Diencephalon (tissue), 1 donor: ENCODE data around the gene PET100. TPM values are rescaled to one million over a fixed set of nuclear protein-coding genes. Genes with fewer than 3 reads are reported as not detected.

Source experiments
- small RNA-seq: library from RNA; depleted of rRNA; stranded (forward); fragments of <200 nt; gene quantifications from one replicate; pipeline ENCODE3, GENCODE V24; 2014
- total RNA-seq: library from RNA; depleted of rRNA; stranded (reverse); fragments of >200 nt; gene quantifications from one replicate; pipeline ENCODE4 v1.2.3, GENCODE V29; 2014

PET100 gene, protein sequence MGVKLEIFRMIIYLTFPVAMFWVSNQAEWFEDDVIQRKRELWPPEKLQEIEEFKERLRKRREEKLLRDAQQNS
- total RNA-seq: 23.3 TPM

GRCh38 chr19:7629347-7630054, at the start of gene PET100, which contains the start of gene XAB2:
TSS of gene PET100 (plus strand) at chr19:7629793. CDS start at chr19:7629834, 41 bp downstream.
TSS of gene XAB2 (minus strand) at chr19:7629545. CDS start at chr19:7629527, 18 bp downstream.

DNA sequence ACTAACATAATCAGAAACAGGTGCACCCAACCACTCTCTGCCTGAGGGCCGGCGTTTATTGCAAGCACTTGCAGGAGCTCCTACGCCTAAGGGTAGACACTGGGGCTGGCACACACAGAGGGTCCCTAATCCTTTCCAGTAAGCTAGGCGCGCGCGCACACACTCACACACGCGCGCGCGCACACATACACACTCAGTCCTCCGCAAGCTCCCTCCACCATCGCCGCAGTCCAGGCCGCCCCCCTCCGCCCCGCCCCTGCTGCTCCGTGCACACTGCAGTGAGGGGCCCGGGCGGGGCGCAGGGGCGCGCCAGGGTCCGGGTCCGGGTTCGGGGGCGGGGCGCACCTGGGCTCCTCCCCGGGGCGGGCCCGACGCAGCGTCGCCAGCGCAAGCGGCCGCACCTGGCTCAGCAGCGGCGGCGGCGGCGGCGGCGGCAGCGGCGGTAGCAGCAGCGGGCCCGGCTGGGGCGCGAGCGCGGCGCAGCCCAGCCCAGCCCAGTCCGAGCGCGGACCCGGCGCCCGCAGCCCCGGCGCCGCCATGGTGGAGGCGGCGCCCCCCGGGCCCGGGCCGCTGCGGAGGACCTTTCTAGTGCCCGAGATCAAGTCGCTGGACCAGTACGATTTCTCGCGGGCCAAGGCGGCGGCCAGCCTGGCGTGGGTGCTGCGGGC, 34.0 kb upstream of the PET100 start, which contains the start of gene CAMSAP3:
CAMSAP3 (plus strand) TSS at position 398 of the 668 bp plus-strand sequence; CDS start at position 538, 140 bp downstream.

GRCh38 chr19:7633698-7634097, 4.1 kb downstream of the PET100 start, which contains the start of gene PCP2:
TSS of gene PCP2 (minus strand) at chr19:7633719. CDS start at chr19:7633457, 262 bp downstream.

GRCh38 chr19:7636691-7637373, 7.2 kb downstream of the PET100 start, which contains the start of gene STXBP2:
TSS of gene STXBP2 (plus strand) at chr19:7637110. CDS start at chr19:7637150, 40 bp downstream.

DNA sequence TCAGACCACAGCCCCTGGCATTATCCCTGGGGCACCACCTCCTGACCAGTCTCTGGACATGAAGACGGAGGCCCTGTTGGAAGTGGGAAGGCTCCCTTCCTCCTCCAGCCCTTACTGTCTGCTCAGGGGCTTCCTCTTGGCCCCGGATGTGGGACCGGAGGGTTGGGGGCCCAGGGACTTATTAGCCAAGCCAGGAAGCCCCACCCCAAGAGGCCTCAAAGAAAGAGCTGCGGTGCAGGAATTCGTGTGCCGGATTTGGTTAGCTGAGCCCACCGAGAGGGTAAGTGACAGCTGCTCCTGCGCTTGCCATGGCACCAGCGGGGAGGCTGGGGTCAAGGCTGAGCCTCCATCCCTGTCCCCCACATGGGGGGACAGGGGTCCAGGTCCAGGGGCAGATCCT, 39.2 kb downstream of the PET100 start, which contains the start of gene RETN:
RETN (plus strand) TSS at position 208 of the 400 bp plus-strand sequence. CDS start 278 bp downstream, outside the sequence.

DNA sequence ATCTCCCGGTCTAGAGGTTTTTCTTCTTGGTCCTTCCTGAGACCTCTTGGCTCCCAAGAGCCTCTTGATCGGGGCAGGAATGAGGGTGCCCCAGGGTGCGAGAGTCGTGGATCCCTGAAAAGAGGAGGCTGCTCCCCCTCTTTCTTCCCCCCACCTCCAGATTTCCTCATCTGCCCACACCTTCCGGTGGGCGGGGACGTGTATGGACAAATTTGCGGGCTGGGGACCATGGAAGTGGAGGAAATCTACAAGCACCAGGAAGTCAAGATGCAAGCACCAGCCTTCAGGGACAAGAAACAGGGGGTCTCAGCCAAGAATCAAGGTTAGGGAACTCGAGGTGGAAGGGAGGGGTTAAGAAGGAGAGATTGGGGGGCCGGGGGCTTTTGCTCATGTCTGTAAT, 47.3 kb downstream of the PET100 start, which contains the start of gene MCEMP1:
MCEMP1 (plus strand) TSS at position 237 of the 400 bp plus-strand sequence; CDS start at position 268, 31 bp downstream.

GRCh38 chr19:7680606-7681339, 51.2 kb downstream of the PET100 start, which contains the start of gene TRAPPC5:
TSS of gene TRAPPC5 (plus strand) at chr19:7680833. CDS start at chr19:7682254, 1,421 bp downstream.

Small RNAs within 50 kb of the gene (small RNA-seq; reads per million reads assigned to genes)
- gene MIR6792: not detected

Other genes starting within 250 kb of the PET100 start
- 1.8 TPM for gene PEX11G, start 140.8 kb upstream of the PET100 start, total RNA-seq
- 11.3 TPM for gene ZNF358, start 113.7 kb upstream of the PET100 start, total RNA-seq
- gene MCOLN1, start 107.2 kb upstream of the PET100 start, total RNA-seq: 9.9 TPM
- gene PNPLA6, start 94.1 kb upstream of the PET100 start, total RNA-seq: 63.7 TPM
- gene CAMSAP3, start 33.9 kb upstream of the PET100 start, total RNA-seq: 15.5 TPM
- 18.2 TPM for gene XAB2, start 248 bp upstream of the PET100 start, total RNA-seq
- gene PCP2, start 3.9 kb downstream of the PET100 start, total RNA-seq: not detected
- 3.5 TPM for gene STXBP2, start 7.3 kb downstream of the PET100 start, total RNA-seq
- 0.92 TPM for gene RETN, start 39.3 kb downstream of the PET100 start, total RNA-seq
- not detected for gene MCEMP1, start 47.3 kb downstream of the PET100 start, total RNA-seq
- gene TRAPPC5, start 51.0 kb downstream of the PET100 start, total RNA-seq: 16.1 TPM
- gene FCER2, start 72.3 kb downstream of the PET100 start, total RNA-seq: 0.46 TPM
- 0.92 TPM for gene CLEC4G, start 102.3 kb downstream of the PET100 start, total RNA-seq
- gene CD209, start 117.7 kb downstream of the PET100 start, total RNA-seq: 0.69 TPM
- not detected for gene CLEC4M, start 133.4 kb downstream of the PET100 start, total RNA-seq
- 55.4 TPM for gene EVI5L, start 200.4 kb downstream of the PET100 start, total RNA-seq
- gene PRR36, start 244.6 kb downstream of the PET100 start, total RNA-seq: 3.5 TPM